NCI-H446 treated with DMSO at 0.1 percent for 48 hours (cell line): ENCODE measurements around the gene MCOLN1.

ENCODE experiments used
- DNase-seq: peaks from one replicate; lab custom pipeline; 2025; lab: John Stamatoyannopoulos, UW

Gene MCOLN1

GRCh38 chr19:7544626-7545025 is 22.2 kb downstream of the MCOLN1 start:
- no peak for DNase-seq

GRCh38 chr19:7545300-7545699 is 22.9 kb downstream of the MCOLN1 start:
- no peak for DNase-seq

GRCh38 chr19:7545904-7546303 is 23.5 kb downstream of the MCOLN1 start:
- no peak for DNase-seq

- DNase-seq, result no peak
Measured at GRCh38 chr19:7547159-7547558, 24.7 kb downstream of the MCOLN1 start.

- no peak for DNase-seq
Measured at GRCh38 chr19:7549429-7550148, 27.2 kb downstream of the MCOLN1 start.

- no peak for DNase-seq
Measured at GRCh38 chr19:7550169-7550770, 27.8 kb downstream of the MCOLN1 start.

GRCh38 chr19:7550987-7551761 is 28.8 kb downstream of the MCOLN1 start:
- no peak for DNase-seq

GRCh38 chr19:7552781-7553180 is 30.4 kb downstream of the MCOLN1 start:
- DNase-seq, result no peak

- no peak for DNase-seq
Measured at GRCh38 chr19:7554565-7554964, 32.1 kb downstream of the MCOLN1 start.

- no peak for DNase-seq
Measured at GRCh38 chr19:7554990-7555864, 32.8 kb downstream of the MCOLN1 start.

- DNase-seq, result no peak
Measured at GRCh38 chr19:7556696-7557315, 34.4 kb downstream of the MCOLN1 start.

- DNase-seq, result no peak
Measured at GRCh38 chr19:7558667-7559066, 36.2 kb downstream of the MCOLN1 start.

- DNase-seq, result no peak
Measured at GRCh38 chr19:7559102-7559501, 36.7 kb downstream of the MCOLN1 start.

GRCh38 chr19:7560255-7560654 is 37.8 kb downstream of the MCOLN1 start:
- no peak for DNase-seq

- no peak for DNase-seq
Measured at GRCh38 chr19:7561325-7561724, 38.9 kb downstream of the MCOLN1 start.

- no peak for DNase-seq
Measured at GRCh38 chr19:7562646-7563393, 40.4 kb downstream of the MCOLN1 start.

GRCh38 chr19:7564866-7565265 is 42.4 kb downstream of the MCOLN1 start:
- DNase-seq, result no peak

- DNase-seq, result no peak
Measured at GRCh38 chr19:7565332-7565731, 42.9 kb downstream of the MCOLN1 start.

- DNase-seq, result no peak
Measured at GRCh38 chr19:7570761-7571160, 48.3 kb downstream of the MCOLN1 start.

- no peak for DNase-seq
Measured at GRCh38 chr19:7575434-7576040, 53.1 kb downstream of the MCOLN1 start.
